ENCODE measurements around the gene ARL14.

The ARL14 gene

GRCh38 chr3:160691151-160691550 is 14.2 kb downstream of the ARL14 start:
- TF ChIP-seq SIN3A (IDR thresholded peaks at IDR 0.05; ENCODE audit: borderline replicate concordance, insufficient read depth, low read length) = no peak
- no peak for TF ChIP-seq TAF1 (IDR thresholded peaks at IDR 0.05; ENCODE audit: borderline replicate concordance, insufficient read depth, low read length)
- TF ChIP-seq FOXP2 (optimal IDR thresholded peaks at IDR 0.05; ENCODE audit: borderline replicate concordance, extremely low read depth, extremely low read length, insufficient read depth) = no peak
- no peak for TF ChIP-seq POLR2AphosphoS5 (IDR thresholded peaks at IDR 0.05; ENCODE audit: low read depth, low read length)
- TF ChIP-seq REST (IDR thresholded peaks at IDR 0.05; ENCODE audit: insufficient read depth in 1 of 2, low read depth in 2 of 2, low read length in 2 of 2) = no peak

GRCh38 chr3:160691962-160692361 is 15.0 kb downstream of the ARL14 start:
- TF ChIP-seq REST (IDR thresholded peaks at IDR 0.05; ENCODE audit: insufficient read depth in 1 of 2, low read depth in 2 of 2, low read length in 2 of 2) (no peak), SIN3A (IDR thresholded peaks at IDR 0.05; ENCODE audit: borderline replicate concordance, insufficient read depth, low read length) (no peak), FOXP2 (optimal IDR thresholded peaks at IDR 0.05; ENCODE audit: borderline replicate concordance, extremely low read depth, extremely low read length, insufficient read depth) (no peak), POLR2AphosphoS5 (IDR thresholded peaks at IDR 0.05; ENCODE audit: low read depth, low read length) (no peak), TAF1 (IDR thresholded peaks at IDR 0.05; ENCODE audit: borderline replicate concordance, insufficient read depth, low read length) (no peak)

GRCh38 chr3:160693191-160693590 is 16.2 kb downstream of the ARL14 start:
- TF ChIP-seq TAF1 (IDR thresholded peaks at IDR 0.05; ENCODE audit: borderline replicate concordance, insufficient read depth, low read length) (no peak), FOXP2 (optimal IDR thresholded peaks at IDR 0.05; ENCODE audit: borderline replicate concordance, extremely low read depth, extremely low read length, insufficient read depth) (no peak), POLR2AphosphoS5 (IDR thresholded peaks at IDR 0.05; ENCODE audit: low read depth, low read length) (no peak), SIN3A (IDR thresholded peaks at IDR 0.05; ENCODE audit: borderline replicate concordance, insufficient read depth, low read length) (no peak), REST (IDR thresholded peaks at IDR 0.05; ENCODE audit: insufficient read depth in 1 of 2, low read depth in 2 of 2, low read length in 2 of 2) (no peak)

GRCh38 chr3:160694345-160694744 is 17.4 kb downstream of the ARL14 start:
- TF ChIP-seq POLR2AphosphoS5 (IDR thresholded peaks at IDR 0.05; ENCODE audit: low read depth, low read length) = no peak

GRCh38 chr3:160695003-160695402 is 18.0 kb downstream of the ARL14 start:
- TF ChIP-seq FOXP2 (optimal IDR thresholded peaks at IDR 0.05; ENCODE audit: borderline replicate concordance, extremely low read depth, extremely low read length, insufficient read depth) (no peak), REST (IDR thresholded peaks at IDR 0.05; ENCODE audit: insufficient read depth in 1 of 2, low read depth in 2 of 2, low read length in 2 of 2) (no peak), SIN3A (IDR thresholded peaks at IDR 0.05; ENCODE audit: borderline replicate concordance, insufficient read depth, low read length) (no peak), TAF1 (IDR thresholded peaks at IDR 0.05; ENCODE audit: borderline replicate concordance, insufficient read depth, low read length) (no peak), POLR2AphosphoS5 (IDR thresholded peaks at IDR 0.05; ENCODE audit: low read depth, low read length) (no peak)
